OCI-LY1 (cell line): Measurements from ENCODE around the gene ADAMTS9.

Source experiments
- EZH2 ChIP-seq: fragments of 200-600 bp; sonication (generic), shearing (Covaris generic); IDR thresholded peaks from 2 replicates; pipeline ENCODE4 v1.8.0; 2017; ENCODE audit warnings: borderline replicate concordance, mixed run types, mild to moderate bottlenecking, antibody characterized with exemption, low read length, moderate library complexity, mixed read lengths
- TF ChIP-seq, protein P1 (sequence below): fragments of 200-600 bp; sonication (generic), shearing (Covaris generic); IDR thresholded peaks from 2 replicates; pipeline ENCODE4 v1.5.1; 2017; ENCODE audit warnings: mild to moderate bottlenecking, antibody characterized with exemption, low read length, moderate library complexity, mixed read lengths

GRCh38 chr3:64693031-64693430, 5.2 kb upstream of the ADAMTS9 start:
- TF ChIP-seq, protein P1, sequence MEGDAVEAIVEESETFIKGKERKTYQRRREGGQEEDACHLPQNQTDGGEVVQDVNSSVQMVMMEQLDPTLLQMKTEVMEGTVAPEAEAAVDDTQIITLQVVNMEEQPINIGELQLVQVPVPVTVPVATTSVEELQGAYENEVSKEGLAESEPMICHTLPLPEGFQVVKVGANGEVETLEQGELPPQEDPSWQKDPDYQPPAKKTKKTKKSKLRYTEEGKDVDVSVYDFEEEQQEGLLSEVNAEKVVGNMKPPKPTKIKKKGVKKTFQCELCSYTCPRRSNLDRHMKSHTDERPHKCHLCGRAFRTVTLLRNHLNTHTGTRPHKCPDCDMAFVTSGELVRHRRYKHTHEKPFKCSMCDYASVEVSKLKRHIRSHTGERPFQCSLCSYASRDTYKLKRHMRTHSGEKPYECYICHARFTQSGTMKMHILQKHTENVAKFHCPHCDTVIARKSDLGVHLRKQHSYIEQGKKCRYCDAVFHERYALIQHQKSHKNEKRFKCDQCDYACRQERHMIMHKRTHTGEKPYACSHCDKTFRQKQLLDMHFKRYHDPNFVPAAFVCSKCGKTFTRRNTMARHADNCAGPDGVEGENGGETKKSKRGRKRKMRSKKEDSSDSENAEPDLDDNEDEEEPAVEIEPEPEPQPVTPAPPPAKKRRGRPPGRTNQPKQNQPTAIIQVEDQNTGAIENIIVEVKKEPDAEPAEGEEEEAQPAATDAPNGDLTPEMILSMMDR = no peak
- no peak for TF ChIP-seq EZH2
